GM10847 (cell line): ENCODE results near the gene SLC35B1.

Experiments
- POLR2A ChIP-seq: IDR thresholded peaks from 2 replicates; pipeline ENCODE4 v1.6.1; 2011; ENCODE audit not compliant: insufficient read length; ENCODE audit errors: extremely low read depth

SLC35B1 gene

GRCh38 chr17:49717371-49717861, 9.7 kb upstream of the SLC35B1 start:
- no peak for TF ChIP-seq POLR2A

GRCh38 chr17:49716668-49717364, 9.1 kb upstream of the SLC35B1 start:
- TF ChIP-seq POLR2A = no peak

GRCh38 chr17:49715717-49716279, 8.0 kb upstream of the SLC35B1 start:
- TF ChIP-seq POLR2A = no peak

GRCh38 chr17:49715216-49715615, 7.5 kb upstream of the SLC35B1 start:
- TF ChIP-seq POLR2A = no peak

GRCh38 chr17:49708515-49709183, 885 bp upstream of the SLC35B1 start:
- no peak for TF ChIP-seq POLR2A

- no peak for TF ChIP-seq POLR2A
Measured at GRCh38 chr17:49707246-49707607, 537 bp downstream of the SLC35B1 start.

GRCh38 chr17:49705254-49705653, 2.5 kb downstream of the SLC35B1 start:
- no peak for TF ChIP-seq POLR2A

- no peak for TF ChIP-seq POLR2A
Measured at GRCh38 chr17:49703557-49704277, 4.0 kb downstream of the SLC35B1 start.

GRCh38 chr17:49700960-49701359, 6.8 kb downstream of the SLC35B1 start:
- TF ChIP-seq POLR2A = no peak

GRCh38 chr17:49699966-49700575, 7.7 kb downstream of the SLC35B1 start:
- TF ChIP-seq POLR2A = no peak

GRCh38 chr17:49698005-49698404, 9.8 kb downstream of the SLC35B1 start:
- no peak for TF ChIP-seq POLR2A

GRCh38 chr17:49696233-49696761, 11.5 kb downstream of the SLC35B1 start:
- TF ChIP-seq POLR2A = no peak

GRCh38 chr17:49695698-49696232, 12.0 kb downstream of the SLC35B1 start:
- no peak for TF ChIP-seq POLR2A

GRCh38 chr17:49694847-49695697, 12.7 kb downstream of the SLC35B1 start:
- TF ChIP-seq POLR2A = no peak

GRCh38 chr17:49692751-49693150, 15.0 kb downstream of the SLC35B1 start:
- TF ChIP-seq POLR2A = no peak
